Measurements from ENCODE around the gene CD2AP.
"Not testable (repeated sequence)": the region's sequence is repeated elsewhere in the genome, so short reads cannot be mapped to it uniquely, and the experiment has no call there.

Gene CD2AP

DNA sequence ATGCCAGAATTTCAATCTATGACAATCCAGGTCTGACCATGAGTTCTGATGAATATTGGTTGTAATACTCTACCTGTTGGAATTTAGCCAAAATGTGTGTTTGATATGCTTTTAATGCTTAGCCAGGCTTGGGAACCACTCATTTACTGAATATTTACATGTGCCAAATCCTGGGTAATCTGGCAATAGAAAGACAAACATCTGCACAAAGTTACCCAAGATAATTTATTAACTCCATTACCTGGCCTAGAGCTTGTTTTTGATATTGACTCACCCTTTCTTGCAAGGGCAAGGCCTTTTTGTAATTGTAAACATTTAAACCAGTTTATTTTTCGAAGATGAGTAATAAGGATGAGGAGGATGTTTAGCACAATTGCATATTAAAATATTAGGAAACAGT lies 13.5 kb upstream of the CD2AP start:
- peak; percentile 55 to 89 for DNase-seq

DNA sequence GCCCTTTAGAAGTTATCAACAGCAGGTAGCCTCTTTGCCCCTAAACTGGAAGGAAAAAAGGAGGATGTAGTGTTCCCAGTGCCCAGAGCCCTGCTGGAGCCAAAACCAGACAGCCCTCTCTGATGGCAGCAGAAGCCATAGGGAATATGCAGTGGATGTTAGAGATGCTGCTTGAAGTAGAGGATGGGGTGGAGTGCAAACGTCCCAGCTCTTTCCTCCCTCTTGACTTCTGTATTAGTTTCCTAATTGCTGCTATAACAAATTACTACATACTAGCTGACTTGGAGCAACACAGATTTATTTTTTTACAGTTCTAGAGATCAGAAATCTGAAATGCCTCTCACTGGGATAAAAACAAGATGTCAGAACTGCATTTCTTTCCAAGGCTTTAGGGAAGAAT lies 12.5 kb upstream of the CD2AP start:
- DNase-seq, result no peak

DNA sequence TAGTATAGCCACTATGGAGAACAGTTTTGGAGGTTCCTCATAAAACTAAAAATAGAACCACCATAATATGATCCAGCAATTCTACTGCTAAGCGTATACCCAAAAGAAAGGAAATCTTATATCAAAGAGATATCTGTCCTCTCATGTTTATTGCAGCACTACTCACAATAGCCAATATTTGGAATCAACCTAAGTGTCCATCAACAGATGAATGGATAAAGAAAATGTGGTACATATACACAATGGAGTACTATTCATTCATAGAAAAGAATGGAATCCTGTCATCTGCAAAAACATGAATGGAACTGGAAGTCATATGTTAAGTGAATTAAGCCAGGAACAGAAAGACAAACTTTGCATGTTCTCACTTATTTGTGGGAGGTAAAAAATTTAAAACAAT lies 5.7 kb upstream of the CD2AP start:
- DNase-seq, result no peak

DNA sequence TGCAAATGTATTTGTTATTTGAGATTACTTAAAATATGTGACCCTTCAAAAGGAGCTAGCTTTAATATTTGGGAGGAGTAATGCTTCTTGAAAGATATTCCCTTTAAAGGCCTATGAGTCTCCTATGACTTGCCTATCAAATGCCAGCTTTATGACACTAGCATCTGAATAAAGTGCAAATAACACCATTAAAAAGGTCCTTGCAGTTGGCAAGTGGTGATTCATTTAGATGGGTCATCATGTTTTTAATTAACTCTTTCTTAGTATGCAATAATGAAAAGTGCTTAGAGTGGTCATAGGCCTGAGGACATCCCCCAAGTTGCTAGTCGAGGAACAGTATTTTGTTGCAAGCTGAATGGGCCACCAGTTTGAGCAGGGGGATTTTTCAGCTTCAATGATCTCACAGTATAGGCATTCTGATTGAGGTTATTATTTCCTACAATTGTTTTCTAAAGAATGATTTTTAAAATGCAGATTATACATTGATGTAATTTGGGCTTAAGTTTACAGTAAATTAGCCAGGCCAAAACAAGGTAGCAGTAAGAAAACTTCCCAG lies 3.7 kb upstream of the CD2AP start:
- no peak for DNase-seq

DNA sequence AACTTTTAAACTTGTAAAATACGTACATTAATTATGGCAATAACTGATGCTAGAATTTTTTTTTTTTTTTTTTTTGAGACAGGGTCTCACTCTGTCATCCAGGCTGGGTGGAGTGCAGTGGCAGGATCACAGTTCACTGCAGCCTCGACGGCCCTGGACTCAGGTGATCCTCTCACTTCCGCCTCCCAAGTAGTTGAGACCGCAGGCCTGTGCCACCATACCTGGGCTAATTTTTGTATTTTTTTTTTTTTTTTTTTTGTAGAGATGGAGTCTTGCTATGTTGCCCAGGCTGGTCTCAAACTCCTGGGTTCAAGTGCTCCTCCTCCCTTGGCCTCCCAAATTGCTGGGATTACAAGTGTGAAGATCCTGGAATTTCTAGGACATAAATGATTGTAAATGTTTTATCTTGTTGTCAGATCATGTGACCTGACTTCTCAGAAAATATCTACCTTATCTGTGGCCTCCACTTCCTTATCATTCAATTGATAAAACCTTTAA lies 2.2 kb upstream of the CD2AP start:
- no peak for DNase-seq

DNA sequence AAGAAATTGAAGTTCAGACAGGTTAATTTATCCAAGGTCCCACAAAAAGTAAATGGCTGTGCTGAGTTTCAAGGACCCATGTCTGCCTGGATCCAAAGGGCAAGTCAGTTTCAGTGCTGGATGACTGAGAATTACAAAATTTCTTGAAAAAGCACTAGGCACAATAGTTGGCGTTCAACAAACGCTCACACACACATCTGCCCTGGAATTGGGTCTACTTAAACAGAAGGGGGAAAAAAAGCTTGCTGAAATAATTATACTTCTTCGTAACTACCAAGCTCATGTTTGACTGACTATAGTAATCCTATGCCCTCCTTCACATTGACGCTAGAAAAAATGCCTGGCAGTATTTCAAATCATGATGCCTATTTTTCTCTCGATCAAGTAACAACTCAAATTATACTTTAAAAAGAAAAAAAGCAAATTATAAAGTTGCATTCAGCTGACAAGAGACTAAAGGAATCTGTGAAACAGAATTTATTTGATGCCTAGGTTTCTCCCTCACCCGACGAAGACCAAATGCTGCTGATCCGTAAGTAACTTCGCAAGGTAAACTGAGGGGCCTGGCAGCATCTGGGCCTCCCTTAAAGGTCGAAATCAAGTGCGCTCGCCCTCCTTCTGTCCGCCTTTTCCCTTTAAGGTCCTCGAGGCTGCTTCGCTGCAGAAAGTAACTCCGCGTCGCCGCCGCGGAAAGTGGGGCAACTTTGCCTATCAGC lies 650 bp upstream of the CD2AP start:
- DNase-seq, result no peak

DNA sequence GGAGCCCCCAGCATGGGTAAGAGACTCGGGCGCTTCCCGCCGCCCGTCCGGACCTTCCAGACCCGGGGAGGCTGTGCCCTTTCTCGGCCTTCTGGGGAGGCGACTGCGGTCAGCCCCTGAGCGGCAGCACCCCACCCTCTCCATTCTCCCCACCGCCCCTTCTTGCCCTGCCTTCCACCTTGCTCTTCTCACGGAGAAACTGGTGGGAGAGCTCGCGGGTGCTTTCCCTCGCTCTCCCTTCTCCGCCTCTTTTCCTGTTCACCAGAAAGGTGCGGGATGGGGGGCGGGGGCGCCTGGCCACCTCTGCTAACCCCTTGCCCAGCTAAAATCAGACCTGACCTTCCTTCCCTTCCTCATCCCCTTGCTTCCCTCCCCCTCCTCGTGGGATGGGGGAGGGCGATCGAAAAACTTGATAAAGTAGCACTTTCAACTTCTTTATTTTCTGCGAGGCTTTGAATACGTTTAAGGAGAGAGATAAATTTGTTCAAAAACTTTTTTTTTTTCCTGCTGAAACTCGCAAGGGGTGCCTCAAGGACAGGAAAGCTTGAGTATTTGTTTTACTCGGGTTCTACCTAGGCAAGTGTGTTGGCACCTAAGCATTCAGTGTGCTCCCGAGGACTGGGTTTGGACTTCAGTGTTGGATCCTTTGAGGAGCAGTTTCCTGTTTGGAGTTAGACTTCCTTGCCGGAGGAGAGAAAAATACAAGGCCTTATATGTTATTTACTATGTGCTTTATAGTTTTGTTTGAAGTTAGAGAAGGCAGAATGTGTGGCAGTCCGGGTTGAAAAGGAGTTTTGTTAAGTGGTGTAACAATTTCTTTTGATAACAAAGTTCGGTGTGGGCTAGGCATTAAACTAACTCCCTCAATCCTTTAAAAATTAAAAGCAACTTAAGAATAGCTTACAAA lies 897 bp downstream of the CD2AP start:
- DNase-seq, result peak in 1 of 2 experiments; percentile 30

DNA sequence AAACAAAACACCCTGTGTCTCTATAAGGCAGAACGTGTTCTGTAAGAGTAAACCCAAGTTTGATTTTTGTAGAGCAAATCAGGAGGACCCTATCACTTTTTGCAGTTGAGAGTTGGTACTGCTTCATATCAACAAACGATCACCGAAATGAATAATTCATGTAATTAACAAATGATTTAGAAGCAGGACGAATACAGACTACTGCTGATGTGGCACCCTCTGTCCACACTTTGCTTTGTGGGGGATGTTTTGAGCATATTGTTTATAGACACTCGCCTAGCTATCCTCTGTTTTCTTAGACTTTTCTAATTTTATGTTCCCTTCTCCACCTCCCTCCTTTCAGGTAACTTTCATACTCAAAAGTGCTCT lies 1.5 kb downstream of the CD2AP start:
- no peak for DNase-seq

DNA sequence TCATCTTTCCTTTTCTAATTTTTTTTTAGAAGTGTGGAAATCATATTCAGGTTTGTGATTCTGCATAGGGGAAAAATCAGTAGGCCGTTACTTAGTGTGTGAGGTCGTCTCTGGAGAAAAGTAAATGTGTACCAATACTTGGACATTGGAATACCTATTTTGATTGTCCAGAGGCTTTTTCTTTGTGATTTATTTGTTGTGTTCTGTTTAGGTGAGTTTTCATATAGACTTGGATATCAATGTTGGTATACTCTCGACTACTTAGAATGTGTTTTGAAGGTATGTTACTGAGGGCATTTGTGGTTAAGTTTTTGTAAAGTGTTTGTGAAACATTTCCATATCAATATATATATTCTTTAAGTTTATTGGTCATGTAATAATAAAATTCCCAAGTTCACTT lies 2.3 kb downstream of the CD2AP start:
- no peak for DNase-seq

DNA sequence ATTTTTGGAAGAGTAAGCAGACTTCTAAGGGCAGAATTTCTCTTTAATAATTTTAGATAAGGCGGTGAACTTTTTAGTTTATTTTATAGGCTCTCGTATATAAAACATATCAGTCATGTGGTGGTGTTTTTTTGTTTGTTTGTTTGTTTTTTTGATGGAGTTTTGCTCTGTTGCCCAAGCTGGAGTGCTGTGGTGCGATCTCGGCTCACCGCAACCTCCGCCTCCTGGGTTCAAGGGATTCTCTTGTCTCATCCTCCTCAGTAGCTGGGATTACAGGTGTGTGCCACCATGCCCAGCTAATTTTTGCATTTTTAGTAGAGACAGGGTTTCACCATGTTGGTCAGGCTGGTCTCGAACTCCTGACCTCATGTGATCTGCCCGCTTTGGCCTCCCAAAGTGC lies 3.6 kb downstream of the CD2AP start:
- DNase-seq, result not testable (repeated sequence)

DNA sequence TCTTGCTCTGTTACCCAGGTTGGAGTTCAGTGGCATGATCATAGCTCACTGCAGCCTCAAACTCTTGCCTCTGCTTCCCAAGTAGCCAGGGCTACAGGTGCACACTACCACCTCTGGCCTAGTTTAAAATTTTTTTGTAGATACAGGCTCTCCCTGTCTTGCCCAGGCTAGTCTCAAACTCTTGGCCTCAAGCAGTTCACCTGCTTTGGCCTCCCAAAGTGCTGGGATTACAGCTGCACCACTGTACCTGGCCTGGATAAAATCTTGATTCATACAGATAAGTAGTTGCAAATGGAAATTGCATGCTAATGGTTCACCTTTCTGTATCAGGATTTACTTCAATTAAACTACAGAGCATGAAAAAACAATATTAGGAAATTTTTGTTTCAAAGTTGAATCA lies 4.2 kb downstream of the CD2AP start:
- DNase-seq, result no peak

DNA sequence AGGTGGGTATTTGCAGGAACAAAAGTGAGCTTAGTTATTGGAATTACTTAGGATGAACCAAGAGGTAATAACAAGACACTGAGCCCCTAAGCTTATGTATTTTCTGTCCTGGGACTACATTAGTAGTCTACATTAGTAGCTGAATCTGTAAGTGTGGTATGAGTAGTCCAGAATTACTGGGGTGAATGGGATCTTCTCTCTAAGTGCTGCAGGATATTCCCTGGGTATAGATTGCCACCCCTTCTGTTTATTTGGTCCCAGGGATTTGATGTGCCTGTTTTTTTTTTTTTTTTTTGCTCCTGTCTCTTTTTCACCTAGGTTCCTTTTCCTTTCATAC lies 5.9 kb downstream of the CD2AP start:
- DNase-seq, result no peak

DNA sequence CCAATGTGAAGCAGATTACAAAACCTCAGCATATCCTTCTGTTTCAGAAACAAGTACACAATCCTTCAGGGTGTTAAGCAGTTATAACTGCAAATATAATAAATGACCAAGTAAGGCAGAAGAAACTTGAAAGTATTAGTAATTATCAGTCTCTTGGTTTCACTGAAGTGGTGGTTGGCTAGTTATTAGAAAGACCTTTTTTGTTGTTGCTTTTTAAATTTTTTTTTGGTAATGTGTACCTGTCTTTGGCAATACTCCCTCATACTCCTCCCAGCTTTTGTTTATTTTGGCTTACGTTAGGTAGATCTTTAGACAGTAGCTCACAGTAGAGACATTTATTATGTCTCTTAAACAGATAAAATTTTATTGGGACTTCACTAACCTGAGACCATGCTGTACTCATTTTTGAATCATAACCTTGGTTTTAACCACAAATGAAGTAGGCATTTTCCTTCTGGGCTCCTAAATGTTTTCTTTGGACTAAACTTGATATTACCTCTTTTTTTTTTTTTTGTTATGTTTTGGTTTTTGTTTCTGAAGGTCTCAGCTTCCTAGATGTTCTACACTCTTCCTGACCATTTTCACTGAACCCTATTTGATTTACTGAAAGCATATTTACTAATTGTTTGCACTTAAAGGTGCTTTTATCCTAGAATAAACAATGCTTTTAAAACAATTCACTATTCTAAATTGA lies 6.4 kb downstream of the CD2AP start:
- peak in 1 of 2 experiments; percentile 37 for DNase-seq

DNA sequence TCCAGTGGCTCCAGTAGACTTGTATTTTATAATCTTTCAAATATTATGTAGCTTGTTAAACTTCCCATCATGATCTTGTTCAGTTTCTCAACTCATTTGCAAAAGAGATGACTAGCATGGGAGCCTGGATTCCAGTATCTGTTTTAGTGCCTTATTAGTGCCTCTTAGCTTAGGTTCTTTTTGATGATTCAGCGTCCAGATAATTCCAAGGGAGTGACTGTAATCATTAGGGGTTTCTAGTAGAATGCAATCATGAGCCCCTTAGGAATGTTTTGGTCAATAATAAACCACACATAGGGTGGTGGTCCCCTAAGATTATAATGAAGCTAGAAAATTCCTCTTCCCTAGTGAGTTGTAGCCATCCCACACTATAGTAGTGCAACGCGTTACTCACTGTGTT lies 7.0 kb downstream of the CD2AP start:
- no peak for DNase-seq

DNA sequence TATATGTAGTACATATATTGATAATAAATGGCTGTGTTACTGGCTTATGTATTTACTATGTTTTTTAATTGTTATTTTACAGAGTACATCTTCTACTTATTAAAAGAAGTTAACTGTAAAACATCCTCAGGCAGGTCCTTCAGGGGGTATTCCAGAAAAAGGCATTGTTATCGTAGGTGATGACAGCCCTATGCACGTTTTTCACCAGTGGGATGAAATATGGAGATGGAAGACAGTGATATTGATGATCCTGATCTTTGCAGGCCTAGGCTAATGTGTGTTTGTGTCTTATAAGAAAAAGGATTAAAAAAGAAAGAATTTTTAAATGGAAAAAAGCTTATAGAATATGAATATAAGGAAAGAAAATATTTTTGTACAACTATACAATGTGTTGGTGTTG lies 7.5 kb downstream of the CD2AP start:
- DNase-seq, result no peak

DNA sequence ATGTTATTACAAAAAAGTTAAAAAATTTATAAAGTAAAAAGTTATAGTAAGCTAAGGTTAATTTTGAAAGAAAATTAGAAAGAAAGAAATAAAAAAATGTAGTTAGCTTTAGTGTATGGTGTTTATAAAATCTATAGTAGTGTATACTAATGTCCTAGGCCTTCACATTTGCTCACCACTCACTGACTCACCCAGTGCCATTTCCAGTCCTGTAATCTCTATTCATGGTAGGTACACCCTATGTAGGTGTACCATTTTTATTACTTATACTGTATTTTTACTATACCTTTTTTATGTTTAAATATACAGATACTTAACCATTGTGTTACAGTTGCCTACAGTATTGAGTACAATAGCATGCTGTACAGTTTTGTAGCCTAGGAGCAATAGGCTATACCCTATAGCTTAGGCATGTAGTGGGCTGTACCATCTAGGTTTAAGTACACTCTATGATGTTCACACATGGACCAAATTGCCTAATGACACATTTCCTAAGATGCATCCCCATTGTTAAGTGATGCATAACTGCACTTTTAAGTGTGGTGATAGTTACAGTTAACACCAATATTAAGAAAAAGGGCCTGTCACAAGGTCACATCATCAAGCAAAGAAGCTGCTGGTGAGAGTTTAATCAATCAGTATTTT lies 8.0 kb downstream of the CD2AP start:
- DNase-seq, result no peak

DNA sequence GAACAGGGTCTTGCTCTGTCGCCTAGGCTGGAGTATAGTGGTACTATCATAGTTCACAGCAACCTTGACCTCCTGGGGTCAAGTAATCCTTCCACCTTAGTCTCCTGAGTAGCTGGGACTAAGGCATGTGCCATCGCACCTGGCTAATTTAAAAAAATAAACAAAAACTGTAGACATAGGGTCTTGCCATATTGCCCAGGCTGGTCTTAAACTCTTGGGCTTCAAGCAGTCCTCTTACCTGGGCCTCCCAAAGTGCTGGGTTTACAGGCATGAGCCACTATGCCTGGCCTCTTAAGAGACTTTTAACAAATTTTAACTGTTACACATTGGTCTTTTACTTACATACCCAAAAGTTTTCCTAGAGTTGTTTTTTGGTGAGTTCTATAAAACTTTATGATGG lies 12.4 kb downstream of the CD2AP start:
- no peak for DNase-seq

DNA sequence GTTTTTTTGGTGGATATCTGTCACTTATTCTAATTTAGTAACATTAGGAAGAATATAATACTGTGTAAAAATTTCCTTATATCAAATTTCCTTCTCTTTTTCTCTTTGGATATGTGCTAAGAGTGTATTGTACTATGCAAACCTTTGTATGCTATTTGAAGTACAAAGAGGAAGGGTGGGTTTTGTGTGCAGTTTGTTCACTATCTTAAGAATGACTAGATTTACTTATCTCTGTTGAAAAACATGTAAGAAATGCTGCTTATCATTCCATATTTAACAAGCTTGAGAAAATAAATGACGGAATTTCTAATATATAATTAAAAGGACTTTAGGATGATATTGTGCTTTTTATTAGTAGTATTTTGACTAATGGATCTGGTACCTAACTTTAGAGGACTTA lies 13.1 kb downstream of the CD2AP start:
- DNase-seq, result no peak

DNA sequence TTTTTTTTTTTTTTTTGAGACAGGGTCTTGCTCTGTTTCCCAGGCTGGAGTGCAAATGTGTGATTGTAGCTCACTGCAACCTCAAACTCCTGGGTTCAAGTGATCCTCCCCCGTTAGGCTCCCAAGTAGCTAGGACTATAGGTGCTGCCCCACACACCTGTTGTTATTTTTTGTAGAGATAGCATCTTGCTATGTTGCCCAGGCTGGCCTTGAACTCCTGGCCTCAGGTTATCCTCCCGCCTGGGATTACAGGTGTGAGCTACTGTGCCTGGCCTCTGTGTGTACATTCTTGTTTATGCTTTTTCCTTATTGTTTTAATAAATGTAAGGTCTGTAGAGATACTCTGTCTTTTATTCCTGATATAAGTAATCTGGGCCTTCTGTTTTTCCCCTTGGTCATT lies 14.8 kb downstream of the CD2AP start:
- no peak for DNase-seq

DNA sequence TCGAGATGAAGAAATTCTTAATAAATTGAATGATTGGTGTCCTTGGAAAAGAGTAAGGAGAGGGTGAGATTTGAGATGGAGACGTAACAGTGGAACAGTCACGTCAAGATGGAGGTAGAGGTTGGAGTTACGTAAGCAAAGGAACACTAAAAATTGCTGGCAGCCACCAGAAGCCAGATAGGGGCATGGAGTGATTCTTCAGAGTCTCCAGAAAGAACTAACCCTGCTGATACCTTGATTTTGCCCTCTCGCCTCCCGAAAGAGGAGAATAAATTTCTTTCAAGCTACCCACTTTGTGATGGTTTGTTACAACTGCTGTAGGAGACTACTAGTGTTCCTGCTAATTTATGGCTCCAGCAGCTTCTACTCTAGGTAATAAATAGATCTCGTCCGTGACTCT lies 17.6 kb downstream of the CD2AP start:
- DNase-seq, result no peak

DNA sequence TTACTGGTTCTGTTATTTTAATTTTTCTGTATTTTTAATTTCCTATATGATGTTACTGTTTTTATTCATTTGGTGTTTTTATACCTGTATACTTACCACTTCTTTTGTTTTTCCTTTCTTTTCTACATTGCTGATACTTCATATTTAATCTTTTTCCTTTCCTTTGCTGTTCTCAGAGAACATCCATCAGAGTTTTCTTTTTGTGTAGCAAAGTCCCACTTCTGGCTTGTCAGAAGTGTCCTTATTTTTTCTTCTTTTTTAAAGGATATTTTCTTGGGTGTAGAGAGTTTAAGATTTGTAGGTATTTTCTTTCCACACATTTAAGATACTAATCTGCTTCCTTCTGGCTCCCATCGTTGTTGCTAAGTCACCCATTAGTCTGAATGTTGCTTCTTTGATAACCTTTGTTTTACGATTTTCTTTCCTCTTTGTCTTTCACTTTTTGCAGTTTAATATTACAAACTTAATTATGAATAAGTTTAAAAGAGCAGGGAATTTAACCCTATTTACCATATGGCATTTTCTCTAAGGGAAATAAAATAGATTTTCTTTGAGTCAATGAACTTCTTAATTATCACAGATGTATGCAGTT lies 18.5 kb downstream of the CD2AP start:
- no peak for DNase-seq

DNA sequence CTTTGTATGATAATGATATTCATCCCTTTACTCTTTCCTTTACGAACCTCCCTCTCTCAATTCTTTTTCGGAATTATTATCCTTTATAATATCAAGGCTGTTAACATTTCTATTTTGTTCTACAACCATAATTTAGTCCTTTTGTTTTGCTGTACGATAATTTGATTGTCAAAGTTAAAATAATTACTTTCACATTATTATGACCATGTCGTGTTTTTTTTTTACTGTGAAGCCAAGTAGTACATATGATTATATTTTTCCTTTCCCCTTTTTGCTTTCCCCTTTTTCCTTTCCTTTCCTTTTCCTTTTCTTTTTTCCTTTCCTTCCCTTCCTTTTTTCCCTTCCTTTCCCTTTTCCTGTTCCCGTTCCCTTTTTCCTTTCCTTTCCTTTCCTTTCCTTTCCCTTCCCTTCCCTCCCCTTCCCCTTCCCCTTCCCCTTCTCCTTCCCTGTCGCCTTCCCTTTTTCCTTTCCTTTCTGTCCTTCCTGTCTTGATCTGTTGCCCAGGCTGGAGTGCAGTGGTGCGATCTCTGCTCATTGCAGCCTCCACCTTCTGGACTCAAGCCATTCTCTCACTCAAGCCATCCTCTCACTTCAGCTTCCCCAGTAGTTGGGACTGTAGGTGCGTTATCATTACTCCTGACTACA lies 19.5 kb downstream of the CD2AP start:
- no peak for DNase-seq
